Sigmoid colon (tissue), 7 donors: ENCODE measurements around the gene SLC2A1. TPM values are rescaled to one million over a fixed set of nuclear protein-coding genes. Genes with fewer than 3 reads are reported as not detected.
A peak's percentile ranks its signal among the peaks of the same experiment; 100 is the strongest.

ENCODE experiments used
- DNase-seq: peaks from one replicate; pipeline ENCODE4 v3.0.0-alpha.2; 2019
- H3K27ac ChIP-seq, 4 donors: fragments of 200-600 bp; sonication (generic); one replicate each; pipeline ENCODE4 v1.5.1; 2016 to 2019; ENCODE audit warnings: mild to moderate bottlenecking in 1 of 4
- H3K27me3 ChIP-seq, 3 donors: fragments of 200-600 bp; sonication (generic); one replicate each; pipeline ENCODE4 v1.5.1; 2019; ENCODE audit warnings: mild to moderate bottlenecking in 1 of 3
- H3K36me3 ChIP-seq, 4 donors: fragments of 200-600 bp; sonication (generic); one replicate each; pipeline ENCODE4 v1.5.1; 2016 to 2019
- H3K4me1 ChIP-seq, 4 donors: fragments of 200-600 bp; sonication (generic); one replicate each; pipeline ENCODE4 v1.5.1; 2017 to 2019
- H3K4me3 ChIP-seq, 4 donors: fragments of 200-600 bp; sonication (generic); one replicate each; pipeline ENCODE4 v1.5.1; 2017 to 2019; ENCODE audit warnings: mild to moderate bottlenecking in 2 of 4, moderate library complexity in 1 of 4
- H3K9me3 ChIP-seq, 4 donors: fragments of 200-600 bp in 3 of 4; sonication (generic) in 3 of 4; one replicate each; pipeline versions ENCODE4 v1.5.1 to v1.6.1; 2013 to 2019
- EP300 ChIP-seq, 4 donors: sonication (generic); formaldehyde crosslinking; IDR thresholded peaks; one replicate each; pipeline ENCODE4 v1.6.1; 2017; ENCODE audit warnings: antibody characterized with exemption in 4 of 4
- POLR2A ChIP-seq, 2 donors: fragments of 450-650 bp; IDR thresholded peaks; one replicate each; pipeline ENCODE4 v1.6.1; 2016; ENCODE audit warnings: antibody characterized with exemption in 2 of 2, mild to moderate bottlenecking in 2 of 2, moderate library complexity in 2 of 2
- POLR2AphosphoS5 ChIP-seq, 4 donors: sonication (generic); formaldehyde crosslinking; IDR thresholded peaks; one replicate each; pipeline ENCODE4 v1.6.1; 2017; ENCODE audit warnings: antibody characterized with exemption in 4 of 4
- WGBS, 2 donors: extraction: QIAGEN DNeasy Blood & Tissue Kit; methylation state at CpG; one replicate each; pipeline ENCODE4 v1.1.7; 2013; 5-methylcytosine and 5-hydroxymethylcytosine counted together
- intact Hi-C: fragments of 100-400 bp; cut with DNase I; formaldehyde crosslinking; loops from one replicate; pipeline ENCODE4 v1.15.1; 2023
- polyA plus RNA-seq, 3 donors: library from polyadenylated mRNA; stranded (reverse); fragments of 200-250 nt; gene quantifications; one replicate each; pipeline ENCODE4 v1.2.3, GENCODE V29; 2013
- total RNA-seq, 4 donors: library from RNA; depleted of rRNA; stranded (reverse); fragments of >200 nt; gene quantifications; one replicate each; pipeline ENCODE4 v1.1.0, GENCODE V29; 2016
- TF ChIP-seq, protein P1 (sequence below), 4 experiments: fragments of 450-650 bp in 3 of 4; fragments of 200-600 bp in 1 of 4; IDR thresholded peaks; one replicate each; pipeline ENCODE4 v1.5.1; 2016 to 2019; ENCODE audit warnings: antibody characterized with exemption in 4 of 4, mild to moderate bottlenecking in 3 of 4, moderate library complexity in 2 of 4
- donor health status: healthy with polysubstance abuse.
- donor health status: Bipolar disorder and iron deficiency.
- donor health status: healthy.

Gene SLC2A1
- total and polyA plus RNA-seq, 7 donors = 4.2 to 44.9 (median 11.1) TPM

DNA sequence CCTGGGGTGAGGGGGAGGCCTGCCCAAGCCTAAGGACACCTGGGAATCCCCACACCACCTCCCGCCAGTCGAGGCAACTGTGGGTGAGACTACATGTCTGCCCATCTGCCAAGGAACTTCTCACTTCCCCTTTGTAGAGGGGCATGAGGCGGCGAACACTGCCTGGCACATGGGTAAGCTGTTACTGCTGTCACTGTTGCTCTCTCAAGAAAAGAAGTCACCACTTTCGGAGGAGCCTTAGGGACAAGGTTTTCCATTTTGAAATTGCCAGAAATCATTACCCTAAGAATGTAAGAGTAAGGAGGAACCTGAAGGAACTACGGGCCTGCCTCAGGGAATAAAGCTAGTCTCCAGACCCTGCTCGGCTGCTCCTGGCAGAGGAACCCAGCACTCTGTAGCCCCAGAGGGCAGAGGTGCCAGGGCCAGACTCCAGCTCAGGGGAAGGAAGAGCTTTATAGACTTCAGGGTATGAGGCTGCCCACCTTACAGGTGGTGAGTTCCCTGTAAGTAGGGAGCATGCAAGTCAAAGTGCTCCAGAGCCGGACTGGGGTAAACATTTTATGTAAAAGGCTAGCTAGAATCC lies 23.3 kb downstream of the SLC2A1 start:
- Histone ChIP-seq H3K36me3 (peaks cover 0 to 5% (median 2%) of the 10 kb centered on the region in 4 donors), H3K9me3 (no peaks in the 10 kb centered on the region), H3K4me1 (peaks cover 0 to 11% (median 9%) of the 10 kb centered on the region in 4 donors), H3K4me3 (no peak overlapping the region), H3K27ac (peak overlapping the region in 1 of 4 donors; percentile 32), H3K27me3 (no peaks in the 10 kb centered on the region)
- no peak for TF ChIP-seq POLR2A (IDR thresholded peaks at IDR 0.05)
- intact Hi-C loops = no loop called here
- WGBS, 2 donors = 70 to 93% methylated on average over 8 of the region's 8 CpGs
- DNase-seq = peak; percentile 67

DNA sequence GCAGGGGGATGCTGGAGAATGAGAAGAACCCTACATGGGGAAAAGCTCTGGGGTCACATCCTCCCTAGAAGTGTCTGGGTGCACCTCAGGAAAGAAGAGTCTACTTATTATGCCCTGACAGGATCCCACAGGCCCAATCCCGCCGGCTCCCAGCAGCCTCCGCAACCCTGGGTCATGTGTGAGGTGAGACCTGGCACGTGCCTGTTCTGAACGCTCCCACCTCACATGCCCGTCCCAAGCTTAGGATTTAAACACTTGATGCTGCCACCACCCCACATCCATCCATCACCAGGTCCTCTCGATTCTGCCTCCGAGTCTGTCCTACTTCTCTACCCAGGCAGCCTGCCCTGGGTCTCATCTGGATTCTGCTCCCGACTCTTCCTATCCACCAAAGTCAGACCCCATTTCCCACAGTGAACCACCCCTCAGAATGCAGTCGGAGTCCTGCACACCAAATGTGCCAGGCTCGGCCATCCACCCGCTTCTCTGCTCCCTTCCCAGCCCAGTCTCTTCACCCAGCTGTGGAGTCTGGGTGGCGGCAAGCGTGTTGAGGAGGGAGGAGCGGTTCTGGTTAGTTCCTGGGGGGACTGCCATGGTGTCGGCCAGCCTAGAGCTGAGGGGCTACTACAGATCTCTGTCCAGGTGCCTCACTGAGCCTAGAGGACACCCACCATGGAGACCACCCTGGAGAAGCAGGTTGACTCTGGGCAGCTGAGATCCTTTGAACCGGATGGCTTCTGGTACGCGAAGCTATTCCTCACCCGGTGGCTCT lies 23.9 kb downstream of the SLC2A1 start:
- Histone ChIP-seq H3K27me3 (no peaks in the 10 kb centered on the region), H3K4me1 (peaks cover 0 to 11% (median 8%) of the 10 kb centered on the region in 4 donors), H3K4me3 (no peak overlapping the region), H3K36me3 (peaks cover 0 to 10% (median 5%) of the 10 kb centered on the region in 4 donors), H3K9me3 (no peaks in the 10 kb centered on the region), H3K27ac (no peak overlapping the region)
- WGBS, 2 donors = 92 to 93% methylated on average over 20 of the region's 20 CpGs
- intact Hi-C loops = no loop called here
- TF ChIP-seq EP300 (IDR thresholded peaks at IDR 0.05) = no peak
- TF ChIP-seq POLR2AphosphoS5 (IDR thresholded peaks at IDR 0.05) = no peak
- TF ChIP-seq POLR2A (IDR thresholded peaks at IDR 0.05) = no peak
- peak; percentile 55 for DNase-seq

DNA sequence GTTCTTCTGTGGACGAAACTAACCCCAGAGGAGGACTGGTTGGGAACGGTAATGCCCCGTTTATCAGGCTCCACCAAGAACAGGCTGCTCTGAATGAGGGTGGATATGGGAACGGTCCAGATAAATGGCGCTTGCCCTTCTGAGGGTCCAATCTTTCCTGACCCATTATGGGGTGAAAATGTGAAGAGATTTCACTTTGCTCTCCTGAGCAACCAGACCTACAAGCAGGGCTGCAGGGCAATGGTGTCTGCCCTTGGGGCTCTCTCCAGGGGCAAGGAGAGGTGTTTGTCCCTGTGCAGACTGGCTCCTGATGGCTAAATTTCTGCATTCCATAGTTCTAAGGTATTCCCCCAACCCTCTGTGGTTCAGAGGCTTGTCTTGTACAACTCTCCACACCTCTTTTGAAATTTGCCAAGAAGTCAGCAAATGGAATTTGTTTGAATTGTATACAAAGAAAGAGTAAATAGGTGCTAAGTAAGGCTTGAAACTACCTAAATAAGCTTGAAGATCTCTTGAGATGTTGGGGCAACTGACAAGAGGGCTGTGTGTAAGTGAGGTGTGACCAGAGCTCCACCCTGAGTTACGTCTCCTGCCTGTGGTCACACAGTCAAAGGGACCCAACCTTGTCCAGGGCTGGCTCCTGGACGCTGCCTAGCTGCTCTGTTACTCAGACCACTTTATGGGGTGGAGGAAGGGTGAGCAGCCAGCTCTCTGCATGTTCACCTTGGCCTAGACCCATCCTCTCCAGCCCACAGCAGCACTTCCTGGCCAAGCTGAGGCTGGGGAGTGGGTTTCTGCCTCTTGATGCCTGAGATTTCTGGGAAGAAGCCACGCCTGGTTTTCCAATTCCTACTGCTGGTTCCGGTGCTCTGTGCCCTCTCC lies 24.8 kb downstream of the SLC2A1 start:
- DNase-seq = peak; percentile 55
- Histone ChIP-seq H3K27ac (no peak overlapping the region), H3K27me3 (no peaks in the 10 kb centered on the region), H3K9me3 (no peaks in the 10 kb centered on the region), H3K36me3 (peaks cover 0 to 19% (median 9%) of the 10 kb centered on the region in 4 donors), H3K4me3 (no peak overlapping the region), H3K4me1 (peaks cover 0 to 9% (median 7%) of the 10 kb centered on the region in 4 donors)
- TF ChIP-seq POLR2AphosphoS5 (IDR thresholded peaks at IDR 0.05) (no peak), EP300 (IDR thresholded peaks at IDR 0.05) (no peak), POLR2A (IDR thresholded peaks at IDR 0.05) (no peak)
- TF ChIP-seq, protein P1, sequence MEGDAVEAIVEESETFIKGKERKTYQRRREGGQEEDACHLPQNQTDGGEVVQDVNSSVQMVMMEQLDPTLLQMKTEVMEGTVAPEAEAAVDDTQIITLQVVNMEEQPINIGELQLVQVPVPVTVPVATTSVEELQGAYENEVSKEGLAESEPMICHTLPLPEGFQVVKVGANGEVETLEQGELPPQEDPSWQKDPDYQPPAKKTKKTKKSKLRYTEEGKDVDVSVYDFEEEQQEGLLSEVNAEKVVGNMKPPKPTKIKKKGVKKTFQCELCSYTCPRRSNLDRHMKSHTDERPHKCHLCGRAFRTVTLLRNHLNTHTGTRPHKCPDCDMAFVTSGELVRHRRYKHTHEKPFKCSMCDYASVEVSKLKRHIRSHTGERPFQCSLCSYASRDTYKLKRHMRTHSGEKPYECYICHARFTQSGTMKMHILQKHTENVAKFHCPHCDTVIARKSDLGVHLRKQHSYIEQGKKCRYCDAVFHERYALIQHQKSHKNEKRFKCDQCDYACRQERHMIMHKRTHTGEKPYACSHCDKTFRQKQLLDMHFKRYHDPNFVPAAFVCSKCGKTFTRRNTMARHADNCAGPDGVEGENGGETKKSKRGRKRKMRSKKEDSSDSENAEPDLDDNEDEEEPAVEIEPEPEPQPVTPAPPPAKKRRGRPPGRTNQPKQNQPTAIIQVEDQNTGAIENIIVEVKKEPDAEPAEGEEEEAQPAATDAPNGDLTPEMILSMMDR (IDR thresholded peaks at IDR 0.05) = no peak
- intact Hi-C loops = no loop called here
- 89 to 91% methylated on average over 9 of the region's 9 CpGs for WGBS, 2 donors

DNA sequence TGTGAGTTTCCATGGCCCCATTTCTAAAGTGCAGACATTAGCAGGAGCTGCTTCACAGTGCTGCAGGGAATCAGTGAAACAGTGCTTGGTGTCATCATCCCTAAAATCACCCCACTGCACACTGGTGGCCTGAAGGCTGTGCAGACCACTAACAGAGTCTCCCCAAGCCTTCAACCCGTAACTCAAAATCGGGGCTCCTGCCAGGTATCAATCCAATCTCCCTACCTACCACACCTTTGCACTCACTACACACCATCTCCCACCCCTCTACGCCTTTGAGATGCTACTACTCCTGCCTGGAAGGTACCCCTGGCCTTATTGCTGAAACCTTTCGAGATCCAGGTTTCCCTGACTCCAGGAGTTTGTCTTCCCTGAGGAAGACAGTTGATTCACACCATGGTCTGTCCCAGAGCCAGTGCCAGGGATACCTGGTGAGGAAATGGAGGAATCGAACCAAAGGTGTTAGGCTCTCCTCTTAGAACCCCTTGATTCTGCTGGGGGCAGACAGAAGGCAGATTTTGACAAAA lies 25.5 kb downstream of the SLC2A1 start:
- TF ChIP-seq POLR2A (IDR thresholded peaks at IDR 0.05) (no peak), POLR2AphosphoS5 (IDR thresholded peaks at IDR 0.05) (no peak), EP300 (IDR thresholded peaks at IDR 0.05) (no peak)
- TF ChIP-seq, protein P1 (IDR thresholded peaks at IDR 0.05) = no peak
- Histone ChIP-seq H3K27me3 (no peaks in the 10 kb centered on the region), H3K36me3 (peaks cover 0 to 26% (median 12%) of the 10 kb centered on the region in 4 donors), H3K9me3 (no peaks in the 10 kb centered on the region), H3K27ac (no peak overlapping the region), H3K4me3 (no peak overlapping the region), H3K4me1 (peaks cover 0 to 9% (median 7%) of the 10 kb centered on the region in 4 donors)
- intact Hi-C loops = no loop called here
- no peak for DNase-seq
- 95 to 97% methylated on average over 5 of the region's 5 CpGs for WGBS, 2 donors

DNA sequence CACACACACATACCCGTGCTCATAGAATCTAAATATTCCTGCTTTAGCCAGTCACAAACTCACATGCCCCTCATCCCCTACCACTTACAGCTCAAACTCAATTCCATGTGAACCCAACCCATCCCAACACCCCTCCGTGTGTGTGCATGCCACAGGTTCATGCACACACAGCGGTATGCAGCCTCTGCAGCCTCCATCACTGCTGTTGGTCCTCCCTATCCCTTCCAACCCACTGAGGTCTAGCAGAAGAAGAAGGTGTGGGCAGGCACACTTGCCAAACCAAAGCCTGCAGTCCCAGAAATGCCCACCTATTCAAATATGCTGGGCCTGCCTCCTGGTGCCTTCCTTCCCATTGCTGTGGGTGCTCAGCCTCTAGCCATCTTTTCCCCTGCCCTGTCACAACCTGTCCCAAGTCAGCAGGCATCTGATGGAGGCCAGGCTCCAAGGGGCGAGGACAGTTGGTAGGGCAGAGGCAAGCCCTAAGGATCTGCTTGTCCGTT lies 26.2 kb downstream of the SLC2A1 start:
- Histone ChIP-seq H3K4me3 (no peak overlapping the region), H3K9me3 (no peaks in the 10 kb centered on the region), H3K36me3 (peaks cover 0 to 32% (median 14%) of the 10 kb centered on the region in 4 donors), H3K27me3 (no peaks in the 10 kb centered on the region), H3K4me1 (peaks cover 0 to 9% (median 7%) of the 10 kb centered on the region in 4 donors), H3K27ac (peak overlapping the region in 2 of 4 donors; percentile 12 to 14)
- no peak for TF ChIP-seq EP300 (IDR thresholded peaks at IDR 0.05)
- no peak for TF ChIP-seq POLR2AphosphoS5 (IDR thresholded peaks at IDR 0.05)
- TF ChIP-seq POLR2A (IDR thresholded peaks at IDR 0.05) = no peak
- TF ChIP-seq, protein P1 (IDR thresholded peaks at IDR 0.05) = no peak
- 71 to 79% methylated on average over 5 of the region's 5 CpGs for WGBS, 2 donors
- no peak for DNase-seq
- intact Hi-C loops = no loop called here
